ENCODE data around the gene KLK5. TPM values are rescaled to one million over a fixed set of nuclear protein-coding genes. Genes with fewer than 3 reads are reported as not detected.
"Not testable (repeated sequence)": the region's sequence is repeated elsewhere in the genome, so short reads cannot be mapped to it uniquely, and the experiment has no call there.

Gene KLK5
- total and polyA plus RNA-seq, 4 donors, result not detected

- 77% methylated on average over 14 of the region's 14 CpGs for WGBS
- H3K4me3 ChIP-seq (ENCODE audit: low read depth in 1 of 3, low read length in 3 of 3); DNase-seq (ENCODE audit: low spot score): not testable (repeated sequence)
Observed at GRCh38 chr19:50984416-50984815, 31.6 kb upstream of the KLK5 start.

GRCh38 chr19:50983625-50984292, 30.9 kb upstream of the KLK5 start, which contains the start of gene KLK7:
Gene KLK7 (minus strand): TSS chr19:50983917. CDS start chr19:50982399, 1,518 bp downstream.
- TF ChIP-seq HNF4A (conservative IDR thresholded peaks at IDR 0.05), result no peak
- TF ChIP-seq NR2F2 (IDR thresholded peaks at IDR 0.05), result no peak
- TF ChIP-seq, protein P1, sequence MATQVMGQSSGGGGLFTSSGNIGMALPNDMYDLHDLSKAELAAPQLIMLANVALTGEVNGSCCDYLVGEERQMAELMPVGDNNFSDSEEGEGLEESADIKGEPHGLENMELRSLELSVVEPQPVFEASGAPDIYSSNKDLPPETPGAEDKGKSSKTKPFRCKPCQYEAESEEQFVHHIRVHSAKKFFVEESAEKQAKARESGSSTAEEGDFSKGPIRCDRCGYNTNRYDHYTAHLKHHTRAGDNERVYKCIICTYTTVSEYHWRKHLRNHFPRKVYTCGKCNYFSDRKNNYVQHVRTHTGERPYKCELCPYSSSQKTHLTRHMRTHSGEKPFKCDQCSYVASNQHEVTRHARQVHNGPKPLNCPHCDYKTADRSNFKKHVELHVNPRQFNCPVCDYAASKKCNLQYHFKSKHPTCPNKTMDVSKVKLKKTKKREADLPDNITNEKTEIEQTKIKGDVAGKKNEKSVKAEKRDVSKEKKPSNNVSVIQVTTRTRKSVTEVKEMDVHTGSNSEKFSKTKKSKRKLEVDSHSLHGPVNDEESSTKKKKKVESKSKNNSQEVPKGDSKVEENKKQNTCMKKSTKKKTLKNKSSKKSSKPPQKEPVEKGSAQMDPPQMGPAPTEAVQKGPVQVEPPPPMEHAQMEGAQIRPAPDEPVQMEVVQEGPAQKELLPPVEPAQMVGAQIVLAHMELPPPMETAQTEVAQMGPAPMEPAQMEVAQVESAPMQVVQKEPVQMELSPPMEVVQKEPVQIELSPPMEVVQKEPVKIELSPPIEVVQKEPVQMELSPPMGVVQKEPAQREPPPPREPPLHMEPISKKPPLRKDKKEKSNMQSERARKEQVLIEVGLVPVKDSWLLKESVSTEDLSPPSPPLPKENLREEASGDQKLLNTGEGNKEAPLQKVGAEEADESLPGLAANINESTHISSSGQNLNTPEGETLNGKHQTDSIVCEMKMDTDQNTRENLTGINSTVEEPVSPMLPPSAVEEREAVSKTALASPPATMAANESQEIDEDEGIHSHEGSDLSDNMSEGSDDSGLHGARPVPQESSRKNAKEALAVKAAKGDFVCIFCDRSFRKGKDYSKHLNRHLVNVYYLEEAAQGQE (IDR thresholded peaks at IDR 0.05), result no peak
- TF ChIP-seq FOXA2 (IDR thresholded peaks at IDR 0.05), result no peak
- TF ChIP-seq CTCF (IDR thresholded peaks at IDR 0.05; ENCODE audit: low read depth, low read length, missing input control), result no peak
- no peak for TF ChIP-seq TAF1 (conservative IDR thresholded peaks at IDR 0.05)
- no peak for TF ChIP-seq EGR1 (IDR thresholded peaks at IDR 0.05; ENCODE audit: low read depth in 2 of 2)
- TF ChIP-seq GABPA (IDR thresholded peaks at IDR 0.05 in 1 of 2, conservative IDR thresholded peaks at IDR 0.05 in 1 of 2), result no peak
- TF ChIP-seq ZBTB33 (IDR thresholded peaks at IDR 0.05), result no peak
- TF ChIP-seq RXRA (IDR thresholded peaks at IDR 0.05), result no peak
- no peak for TF ChIP-seq JUND (IDR thresholded peaks at IDR 0.05)
- TF ChIP-seq FOXA1 (IDR thresholded peaks at IDR 0.05), result no peak
- TF ChIP-seq RAD21 (IDR thresholded peaks at IDR 0.05), result no peak
- no peak for TF ChIP-seq SP1 (IDR thresholded peaks at IDR 0.05)
- TF ChIP-seq, protein P2, sequence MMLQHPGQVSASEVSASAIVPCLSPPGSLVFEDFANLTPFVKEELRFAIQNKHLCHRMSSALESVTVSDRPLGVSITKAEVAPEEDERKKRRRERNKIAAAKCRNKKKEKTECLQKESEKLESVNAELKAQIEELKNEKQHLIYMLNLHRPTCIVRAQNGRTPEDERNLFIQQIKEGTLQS (IDR thresholded peaks at IDR 0.05), result no peak
- TF ChIP-seq HNF4G (IDR thresholded peaks at IDR 0.05), result no peak
- Histone ChIP-seq H3K9me3 (ENCODE audit: control insufficient read depth in 4 of 4, low read length in 3 of 4) (no peaks in the 10 kb centered on the region), H3K36me3 (ENCODE audit: control insufficient read depth in 4 of 4, insufficient read depth in 3 of 4, low read depth in 1 of 4, low read length in 3 of 4) (no peaks in the 10 kb centered on the region), H3K27ac (ENCODE audit: low read depth in 1 of 2, low read length in 2 of 2) (no peak within 1 kb of the TSS), H3K4me3 (ENCODE audit: low read depth in 1 of 3, low read length in 3 of 3) (no peak within 1 kb of the TSS), H3K9ac (ENCODE audit: low read depth in 1 of 2, low read length in 2 of 2) (no peak within 1 kb of the TSS), H3K27me3 (ENCODE audit: control insufficient read depth in 4 of 4, insufficient read depth in 4 of 4, low read length in 3 of 4) (peaks cover 0 to 17% (median 4%) of the 10 kb centered on the region in 4 donors), H3K4me1 (ENCODE audit: control insufficient read depth in 4 of 4, insufficient read depth in 4 of 4, low read length in 3 of 4) (no peaks in the 10 kb centered on the region)
- DNase-seq (ENCODE audit: low spot score), result no peak
- WGBS, result 20% methylated on average over 28 of the region's 28 CpGs

More at GRCh38 chr19:50984416-50984815, 31.6 kb upstream of the KLK5 start:
- not testable (repeated sequence) for H3K27ac ChIP-seq (ENCODE audit: low read depth in 1 of 2, low read length in 2 of 2); H3K36me3 ChIP-seq (ENCODE audit: control insufficient read depth in 4 of 4, insufficient read depth in 3 of 4, low read depth in 1 of 4, low read length in 3 of 4); H3K9ac ChIP-seq (ENCODE audit: low read depth in 1 of 2, low read length in 2 of 2); H3K4me1 ChIP-seq (ENCODE audit: control insufficient read depth in 4 of 4, insufficient read depth in 4 of 4, low read length in 3 of 4); H3K9me3 ChIP-seq (ENCODE audit: control insufficient read depth in 4 of 4, low read length in 3 of 4)
- peaks cover 0 to 19% (median 4%) of the 10 kb centered on the region in 4 donors for H3K27me3 ChIP-seq (ENCODE audit: control insufficient read depth in 4 of 4, insufficient read depth in 4 of 4, low read length in 3 of 4)

Data from liver (tissue), 9 donors.